Effector memory CD4-positive, alpha-beta T cell (primary cell): ENCODE measurements around the gene PTPRT.

ENCODE experiments used
- DNase-seq, 3 donors: peaks; one replicate each; pipeline ENCODE4 v3.0.0-alpha.2; 2020
- H3K27ac ChIP-seq: 2 replicates; pipeline ENCODE4 v1.7.0; 2013; ENCODE audit warnings: mild to moderate bottlenecking, low read length, moderate library complexity; ENCODE audit not compliant: insufficient read depth, poor library complexity, severe bottlenecking
- H3K27me3 ChIP-seq: replicated peaks from 2 replicates; pipeline ENCODE4 v1.7.0; 2013; ENCODE audit warnings: mild to moderate bottlenecking, low read length; ENCODE audit not compliant: insufficient read depth, control insufficient read depth, poor library complexity, severe bottlenecking
- H3K36me3 ChIP-seq: 2 replicates; pipeline ENCODE4 v1.7.0; 2013; ENCODE audit warnings: mild to moderate bottlenecking, low read length, moderate library complexity; ENCODE audit not compliant: control insufficient read depth, insufficient read depth
- H3K4me1 ChIP-seq: 2 replicates; pipeline ENCODE4 v1.7.0; 2013; ENCODE audit warnings: low read length, mild to moderate bottlenecking; ENCODE audit not compliant: control insufficient read depth, insufficient read depth, poor library complexity, severe bottlenecking
- H3K4me3 ChIP-seq: 2 replicates; pipeline ENCODE4 v1.7.0; 2013; ENCODE audit warnings: low read length, low read depth, mild to moderate bottlenecking; ENCODE audit not compliant: insufficient read depth, poor library complexity, severe bottlenecking
- H3K9me3 ChIP-seq: 2 replicates; pipeline ENCODE4 v1.7.0; 2013; ENCODE audit warnings: mild to moderate bottlenecking, low read length, moderate library complexity; ENCODE audit not compliant: control insufficient read depth

PTPRT gene

GRCh38 chr20:42118409-42119125, 1071.1 kb downstream of the PTPRT start:
- H3K4me1 ChIP-seq = no peaks in the 10 kb centered on the region
- no peaks in the 10 kb centered on the region for H3K36me3 ChIP-seq
- DNase-seq = no peak
- no peak overlapping the region for H3K27ac ChIP-seq
- H3K9me3 ChIP-seq = no peaks in the 10 kb centered on the region
- H3K27me3 ChIP-seq = no peaks in the 10 kb centered on the region
- no peak overlapping the region for H3K4me3 ChIP-seq

GRCh38 chr20:42118001-42118400, 1071.7 kb downstream of the PTPRT start:
- Histone ChIP-seq H3K4me1 (no peaks in the 10 kb centered on the region), H3K4me3 (no peak overlapping the region), H3K27ac (no peak overlapping the region), H3K9me3 (no peaks in the 10 kb centered on the region), H3K27me3 (no peaks in the 10 kb centered on the region), H3K36me3 (no peaks in the 10 kb centered on the region)
- DNase-seq = no peak

GRCh38 chr20:42113236-42113635, 1076.5 kb downstream of the PTPRT start:
- no peaks in the 10 kb centered on the region for H3K9me3 ChIP-seq
- no peaks in the 10 kb centered on the region for H3K27me3 ChIP-seq
- no peaks in the 10 kb centered on the region for H3K36me3 ChIP-seq
- H3K4me3 ChIP-seq = no peak overlapping the region
- H3K27ac ChIP-seq = no peak overlapping the region
- H3K4me1 ChIP-seq = no peaks in the 10 kb centered on the region
- no peak for DNase-seq

GRCh38 chr20:42112161-42112560, 1077.5 kb downstream of the PTPRT start:
- no peaks in the 10 kb centered on the region for H3K9me3 ChIP-seq
- H3K4me1 ChIP-seq = no peaks in the 10 kb centered on the region
- H3K27me3 ChIP-seq = no peaks in the 10 kb centered on the region
- no peak overlapping the region for H3K27ac ChIP-seq
- no peaks in the 10 kb centered on the region for H3K36me3 ChIP-seq
- no peak for DNase-seq
- no peak overlapping the region for H3K4me3 ChIP-seq

GRCh38 chr20:42111349-42111748, 1078.4 kb downstream of the PTPRT start:
- no peak for DNase-seq
- H3K27me3 ChIP-seq = no peaks in the 10 kb centered on the region
- H3K27ac ChIP-seq = no peak overlapping the region
- H3K36me3 ChIP-seq = no peaks in the 10 kb centered on the region
- no peaks in the 10 kb centered on the region for H3K9me3 ChIP-seq
- no peak overlapping the region for H3K4me3 ChIP-seq
- no peaks in the 10 kb centered on the region for H3K4me1 ChIP-seq

- Histone ChIP-seq H3K27me3 (no peaks in the 10 kb centered on the region), H3K9me3 (no peaks in the 10 kb centered on the region), H3K27ac (no peak overlapping the region), H3K36me3 (no peaks in the 10 kb centered on the region), H3K4me1 (no peaks in the 10 kb centered on the region), H3K4me3 (no peak overlapping the region)
- no peak for DNase-seq
These were observed 1079.4 kb downstream of the PTPRT start for GRCh38 chr20:42110301-42110700.

GRCh38 chr20:42102000-42102399, 1087.7 kb downstream of the PTPRT start:
- Histone ChIP-seq H3K27ac (no peak overlapping the region), H3K9me3 (no peaks in the 10 kb centered on the region), H3K27me3 (no peaks in the 10 kb centered on the region), H3K36me3 (no peaks in the 10 kb centered on the region), H3K4me1 (no peaks in the 10 kb centered on the region), H3K4me3 (no peak overlapping the region)
- no peak for DNase-seq

GRCh38 chr20:42100137-42100704, 1089.5 kb downstream of the PTPRT start:
- no peak overlapping the region for H3K4me3 ChIP-seq
- no peak overlapping the region for H3K27ac ChIP-seq
- DNase-seq = no peak
- H3K4me1 ChIP-seq = no peaks in the 10 kb centered on the region
- H3K36me3 ChIP-seq = no peaks in the 10 kb centered on the region
- no peaks in the 10 kb centered on the region for H3K27me3 ChIP-seq
- H3K9me3 ChIP-seq = no peaks in the 10 kb centered on the region

- Histone ChIP-seq H3K4me1 (no peaks in the 10 kb centered on the region), H3K27ac (no peak overlapping the region), H3K27me3 (no peaks in the 10 kb centered on the region), H3K4me3 (no peak overlapping the region), H3K36me3 (no peaks in the 10 kb centered on the region), H3K9me3 (no peaks in the 10 kb centered on the region)
- no peak for DNase-seq
These were observed 1090.6 kb downstream of the PTPRT start for GRCh38 chr20:42099101-42099500.

- Histone ChIP-seq H3K4me3 (no peak overlapping the region), H3K27me3 (no peaks in the 10 kb centered on the region), H3K9me3 (no peaks in the 10 kb centered on the region), H3K27ac (no peak overlapping the region), H3K36me3 (no peaks in the 10 kb centered on the region), H3K4me1 (no peaks in the 10 kb centered on the region)
- no peak for DNase-seq
These were observed 1091.3 kb downstream of the PTPRT start for GRCh38 chr20:42098418-42098817.
